H9 (cell line): ENCODE results near the gene C2orf78. TPM values are rescaled to one million over a fixed set of nuclear protein-coding genes. Genes with fewer than 3 reads are reported as not detected.

Source experiments
- DNase-seq: peaks from one replicate; pipeline ENCODE4 v3.0.0-alpha.2; 2017
- H2AFZ ChIP-seq: one replicate; pipeline ENCODE4 v1.6.1; 2013; ENCODE audit warnings: mild to moderate bottlenecking, low read length, control low read depth, moderate library complexity
- H2AK5ac ChIP-seq: 2 replicates; pipeline ENCODE4 v1.6.1; 2013; ENCODE audit warnings: low read length, control low read depth, mixed read lengths; ENCODE audit not compliant: insufficient read length
- H2BK120ac ChIP-seq: one replicate; pipeline ENCODE4 v1.6.1; 2013; ENCODE audit warnings: low read depth, mild to moderate bottlenecking, low read length, control low read depth, inconsistent platforms; ENCODE audit not compliant: poor library complexity, severe bottlenecking
- H2BK12ac ChIP-seq: 2 replicates; pipeline ENCODE4 v1.6.1; 2013; ENCODE audit warnings: low read length, control low read depth, mixed read lengths, low read depth; ENCODE audit not compliant: insufficient read length
- H2BK15ac ChIP-seq: 2 replicates; pipeline ENCODE4 v1.6.1; 2013; ENCODE audit warnings: low read depth, low read length, control low read depth
- H2BK20ac ChIP-seq: one replicate; pipeline ENCODE4 v1.6.1; 2013; ENCODE audit warnings: low read depth, mild to moderate bottlenecking, low read length, control low read depth, inconsistent platforms; ENCODE audit not compliant: poor library complexity, severe bottlenecking
- H2BK5ac ChIP-seq: 2 replicates; pipeline ENCODE4 v1.6.1; 2013; ENCODE audit warnings: low read length, control low read depth, mixed read lengths; ENCODE audit not compliant: insufficient read length
- H3K14ac ChIP-seq: 2 replicates; pipeline ENCODE4 v1.6.1; 2013; ENCODE audit warnings: low read length, control low read depth; ENCODE audit not compliant: insufficient read depth
- H3K18ac ChIP-seq: 2 replicates; pipeline ENCODE4 v1.6.1; 2013; ENCODE audit warnings: low read depth, mild to moderate bottlenecking, mixed read lengths, low read length, control low read depth; ENCODE audit not compliant: insufficient read length
- H3K23ac ChIP-seq: 2 replicates; pipeline ENCODE4 v1.6.1; 2013; ENCODE audit warnings: low read length, control low read depth, mixed read lengths, low read depth; ENCODE audit not compliant: insufficient read length
- H3K23me2 ChIP-seq: 2 replicates; pipeline ENCODE4 v1.6.1; 2013; ENCODE audit warnings: low read depth, mild to moderate bottlenecking, mixed read lengths, low read length, control low read depth; ENCODE audit not compliant: insufficient read length, poor library complexity, severe bottlenecking
- H3K27ac ChIP-seq: 2 replicates; pipeline ENCODE4 v1.5.1; 2013; ENCODE audit warnings: low read length, control low read depth, mixed read lengths, low read depth; ENCODE audit not compliant: insufficient read length
- H3K27me3 ChIP-seq: 2 replicates; pipeline ENCODE4 v1.6.1; 2013; ENCODE audit warnings: low read length, control low read depth, inconsistent platforms; ENCODE audit not compliant: insufficient read depth
- H3K4ac ChIP-seq: 2 replicates; pipeline ENCODE4 v1.6.1; 2013; ENCODE audit warnings: low read depth, mild to moderate bottlenecking, control low read depth, inconsistent platforms, low read length, moderate library complexity
- H3K4me1 ChIP-seq: 2 replicates; pipeline ENCODE4 v1.6.1; 2013; ENCODE audit warnings: low read length, control low read depth, inconsistent platforms; ENCODE audit not compliant: insufficient read depth
- H3K4me2 ChIP-seq: 2 replicates; pipeline ENCODE4 v1.6.1; 2013; ENCODE audit warnings: low read length, control low read depth, mixed read lengths; ENCODE audit not compliant: insufficient read length, insufficient read depth
- H3K56ac ChIP-seq: 2 replicates; pipeline ENCODE4 v1.6.1; 2013; ENCODE audit warnings: low read depth, mild to moderate bottlenecking, mixed read lengths, low read length, control low read depth; ENCODE audit not compliant: insufficient read length
- H3K79me1 ChIP-seq: 2 replicates; pipeline ENCODE4 v1.6.1; 2013; ENCODE audit warnings: low read depth, mild to moderate bottlenecking, moderate library complexity, low read length, control low read depth, inconsistent platforms; ENCODE audit not compliant: insufficient read depth, poor library complexity, severe bottlenecking
- H3K79me2 ChIP-seq: 2 replicates; pipeline ENCODE4 v1.6.1; 2013; ENCODE audit warnings: low read length, control low read depth, inconsistent platforms; ENCODE audit not compliant: insufficient read depth
- H3K9ac ChIP-seq: 2 replicates; pipeline ENCODE4 v1.6.1; 2013; ENCODE audit warnings: low read length, control low read depth, mixed read lengths; ENCODE audit not compliant: insufficient read length; ENCODE audit errors: extremely low read depth
- H3K9me3 ChIP-seq: one replicate; pipeline ENCODE4 v1.6.1; 2013; ENCODE audit warnings: low read depth, low read length, inconsistent platforms; ENCODE audit not compliant: control insufficient read depth
- H3T11ph ChIP-seq: one replicate; pipeline ENCODE4 v1.6.1; 2013; ENCODE audit warnings: mild to moderate bottlenecking, low read length, control low read depth, inconsistent platforms
- H4K20me1 ChIP-seq: one replicate; pipeline ENCODE4 v1.6.1; 2013; ENCODE audit not compliant: control insufficient read depth, insufficient read length, insufficient read depth
- H4K5ac ChIP-seq: 2 replicates; pipeline ENCODE4 v1.6.1; 2013; ENCODE audit warnings: low read depth, mild to moderate bottlenecking, mixed read lengths, low read length, control low read depth; ENCODE audit not compliant: insufficient read length
- H4K8ac ChIP-seq: replicated peaks from 2 replicates; pipeline ENCODE4 v1.6.1; 2013; ENCODE audit warnings: low read length, control low read depth, mixed read lengths, low read depth; ENCODE audit not compliant: insufficient read length
- H4K91ac ChIP-seq: 2 replicates; pipeline ENCODE4 v1.6.1; 2013; ENCODE audit warnings: low read depth, mild to moderate bottlenecking, moderate library complexity, mixed read lengths, low read length, control low read depth; ENCODE audit not compliant: insufficient read length
- H3K27ac Mint-ChIP-seq, 3 experiments: 2 replicates in 2 of 3; 3 replicates in 1 of 3; pipeline ENCODE4 v1.8.0; 2020 to 2021; ENCODE audit warnings: mixed read lengths in 3 of 3, mild to moderate bottlenecking in 1 of 3, moderate library complexity in 1 of 3
- H3K27me3 Mint-ChIP-seq: 2 replicates; pipeline ENCODE4 v1.8.0; 2021; ENCODE audit warnings: low read depth, mild to moderate bottlenecking, moderate library complexity, mixed read lengths
- H3K36me3 Mint-ChIP-seq, 3 experiments: 2 replicates in 2 of 3; 3 replicates in 1 of 3; pipeline ENCODE4 v1.8.0; 2020 to 2021; ENCODE audit warnings: low read depth in 3 of 3, mixed read lengths in 3 of 3; ENCODE audit not compliant: insufficient read depth in 1 of 3
- H3K4me1 Mint-ChIP-seq, 2 experiments: 2 replicates each; pipeline ENCODE4 v1.8.0; 2020; ENCODE audit warnings: mixed read lengths in 2 of 2
- H3K4me3 Mint-ChIP-seq, 2 experiments: 2 replicates in 1 of 2; 3 replicates in 1 of 2; pipeline ENCODE4 v1.8.0; 2020 to 2021; ENCODE audit warnings: mild to moderate bottlenecking in 2 of 2, mixed read lengths in 2 of 2, moderate library complexity in 1 of 2
- H3K9me3 Mint-ChIP-seq, 2 experiments: 2 replicates in 1 of 2; 3 replicates in 1 of 2; pipeline ENCODE4 v1.8.0; 2020; ENCODE audit warnings: mild to moderate bottlenecking in 2 of 2, mixed read lengths in 2 of 2, moderate library complexity in 1 of 2
- CTCF ChIP-seq: fragments of 200-600 bp; sonication (generic); conservative IDR thresholded peaks from 3 replicates; pipeline ENCODE4 v1.8.0; 2021; ENCODE audit warnings: antibody characterized with exemption, mild to moderate bottlenecking
- total RNA-seq: library from RNA; stranded (reverse); gene quantifications from 2 replicates; pipeline ENCODE4 v1.2.1, GENCODE V29; 2021

The C2orf78 gene
- total RNA-seq, 1 experiment from 2014 or later: 0.09 TPM

GRCh38 chr2:73852020-73852419, 68.0 kb downstream of the C2orf78 start:
- Histone ChIP-seq H3K23ac (no peak overlapping the region), H3K56ac (no peak overlapping the region), H4K5ac (no peak overlapping the region), H3K27me3 (no peaks in the 10 kb centered on the region), H3K4ac (no peak overlapping the region), H3K9me3 (no peaks in the 10 kb centered on the region), H4K20me1 (no peaks in the 10 kb centered on the region), H3K4me2 (no peak overlapping the region), H3T11ph (no peak overlapping the region), H2AFZ (no peak overlapping the region), H2BK15ac (no peak overlapping the region), H3K18ac (no peak overlapping the region), H2BK20ac (no peak overlapping the region), H3K23me2 (no peaks in the 10 kb centered on the region), H2AK5ac (no peak overlapping the region), H3K79me2 (no peaks in the 10 kb centered on the region), H3K27ac (no peak overlapping the region), H4K8ac (no peak overlapping the region), H3K9ac (no peak overlapping the region), H3K79me1 (no peaks in the 10 kb centered on the region), H2BK120ac (no peak overlapping the region), H4K91ac (no peak overlapping the region), H3K4me1 (no peaks in the 10 kb centered on the region), H2BK12ac (no peak overlapping the region), H3K14ac (no peak overlapping the region), H2BK5ac (no peak overlapping the region)
- H3K36me3 Mint-ChIP-seq: peaks cover 27 to 62% (median 59%) of the 10 kb centered on the region in 3 experiments; a peak in 6 of 7 replicates
- no peak overlapping the region for H3K4me3 Mint-ChIP-seq
- no peak overlapping the region for H3K27ac Mint-ChIP-seq
- no peaks in the 10 kb centered on the region for H3K9me3 Mint-ChIP-seq
- no peak for DNase-seq
- H3K4me1 Mint-ChIP-seq: no peaks in the 10 kb centered on the region
- no peaks in the 10 kb centered on the region for H3K27me3 Mint-ChIP-seq
- no peak for TF ChIP-seq CTCF
